DOHH2 (cell line): Measurements from ENCODE around the gene PHB1.

Source experiments
- H3F3A ChIP-seq: fragments of 200-600 bp; sonication (generic), shearing (Covaris generic); 2 replicates; pipeline ENCODE4 v1.6.0; 2016; ENCODE audit warnings: antibody characterized with exemption, mild to moderate bottlenecking; ENCODE audit not compliant: control insufficient read depth, insufficient read depth
- H3K27ac ChIP-seq: fragments of 200-600 bp; sonication (generic); 2 replicates; pipeline ENCODE4 v1.5.1; 2014; ENCODE audit warnings: low read depth, mild to moderate bottlenecking, low read length, moderate library complexity
- H3K27me3 ChIP-seq: fragments of 200-600 bp; sonication (generic); 2 replicates; pipeline ENCODE4 v1.6.1; 2014; ENCODE audit warnings: mild to moderate bottlenecking, low read length, mixed read lengths; ENCODE audit not compliant: control insufficient read depth
- H3K36me3 ChIP-seq: fragments of 200-600 bp; sonication (generic); 2 replicates; pipeline ENCODE4 v1.6.1; 2014; ENCODE audit warnings: mild to moderate bottlenecking, low read length, moderate library complexity, mixed read lengths; ENCODE audit not compliant: control insufficient read depth
- H3K4me1 ChIP-seq: fragments of 200-600 bp; sonication (generic); 2 replicates; pipeline ENCODE4 v1.6.1; 2014; ENCODE audit warnings: mild to moderate bottlenecking, low read length, mixed read lengths; ENCODE audit not compliant: control insufficient read depth
- H3K4me2 ChIP-seq: fragments of 200-600 bp; sonication (generic); 2 replicates; pipeline ENCODE4 v1.6.0; 2014; ENCODE audit warnings: mild to moderate bottlenecking, low read length, moderate library complexity
- H3K4me3 ChIP-seq: fragments of 200-600 bp; sonication (generic); 2 replicates; pipeline ENCODE4 v1.5.1; 2014; ENCODE audit warnings: mild to moderate bottlenecking, low read length, mixed read lengths
- H3K79me2 ChIP-seq: fragments of 200-600 bp; sonication (generic); 2 replicates; pipeline ENCODE4 v1.6.1; 2014; ENCODE audit warnings: mild to moderate bottlenecking, low read length, mixed read lengths; ENCODE audit not compliant: control insufficient read depth
- H3K9me2 ChIP-seq: fragments of 200-600 bp; sonication (generic); replicated peaks from 2 replicates; pipeline ENCODE4 v1.6.1; 2014; ENCODE audit warnings: mild to moderate bottlenecking, low read length, mixed read lengths; ENCODE audit not compliant: control insufficient read depth
- H3K9me3 ChIP-seq: fragments of 200-600 bp; sonication (generic); 2 replicates; pipeline ENCODE4 v1.6.1; 2014; ENCODE audit warnings: antibody characterized with exemption, low read length, mixed read lengths; ENCODE audit not compliant: control insufficient read depth, insufficient read depth
- H4K20me1 ChIP-seq: fragments of 200-600 bp; sonication (generic); 2 replicates; pipeline ENCODE4 v1.6.0; 2014; ENCODE audit warnings: low read depth, mild to moderate bottlenecking, antibody characterized with exemption, low read length, moderate library complexity; ENCODE audit not compliant: control insufficient read depth, insufficient read depth
- CTCF ChIP-seq: fragments of 200-600 bp; sonication (generic); IDR thresholded peaks from one replicate; pipeline ENCODE4 v1.5.1; 2014; ENCODE audit warnings: antibody characterized with exemption, mild to moderate bottlenecking, low read depth, low read length; ENCODE audit not compliant: poor library complexity, severe bottlenecking
- EZH2phosphoT487 ChIP-seq: fragments of 200-600 bp; sonication (generic); IDR thresholded peaks from 2 replicates; pipeline ENCODE4 v1.6.1; 2017; ENCODE audit warnings: borderline replicate concordance, mild to moderate bottlenecking, antibody characterized with exemption, low read length, moderate library complexity, mixed read lengths

The PHB1 gene

GRCh38 chr17:49407086-49407485 is 7.6 kb downstream of the PHB1 start:
- Histone ChIP-seq H3K36me3 (peaks cover 90% of the 10 kb centered on the region), H3K4me3 (no peak overlapping the region), H3K9me2 (no peaks in the 10 kb centered on the region), H3K27me3 (no peaks in the 10 kb centered on the region), H3F3A (peaks cover 8% of the 10 kb centered on the region), H3K4me1 (peaks cover 11% of the 10 kb centered on the region; the same call in 1 of the 2 replicates), H4K20me1 (peaks cover 5% of the 10 kb centered on the region; the same call in 1 of the 2 replicates), H3K79me2 (peaks cover 9% of the 10 kb centered on the region), H3K4me2 (no peak overlapping the region), H3K9me3 (no peaks in the 10 kb centered on the region), H3K27ac (no peak overlapping the region)
- TF ChIP-seq EZH2phosphoT487 (no peak), CTCF (no peak)

- no peaks in the 10 kb centered on the region for H3K27me3 ChIP-seq
- H3F3A ChIP-seq, result peaks cover 8% of the 10 kb centered on the region
- H4K20me1 ChIP-seq, result peaks cover 5% of the 10 kb centered on the region; the same call in 1 of the 2 replicates
- TF ChIP-seq CTCF (no peak), EZH2phosphoT487 (no peak)
- H3K4me2 ChIP-seq, result no peak overlapping the region
- no peaks in the 10 kb centered on the region for H3K9me2 ChIP-seq
- H3K9me3 ChIP-seq, result no peaks in the 10 kb centered on the region
- H3K4me3 ChIP-seq, result no peak overlapping the region
- H3K36me3 ChIP-seq, result peaks cover 84% of the 10 kb centered on the region
- no peak overlapping the region for H3K27ac ChIP-seq
- H3K79me2 ChIP-seq, result peaks cover 6% of the 10 kb centered on the region; the same call in 1 of the 2 replicates
- H3K4me1 ChIP-seq, result peaks cover 11% of the 10 kb centered on the region; the same call in 1 of the 2 replicates
These were observed 8.1 kb downstream of the PHB1 start for GRCh38 chr17:49406421-49407061.

- H3K4me3 ChIP-seq, result no peak overlapping the region
- H3F3A ChIP-seq, result peaks cover 8% of the 10 kb centered on the region
- no peaks in the 10 kb centered on the region for H3K27me3 ChIP-seq
- no peaks in the 10 kb centered on the region for H3K9me3 ChIP-seq
- H3K4me1 ChIP-seq, result peaks cover 11% of the 10 kb centered on the region; the same call in 1 of the 2 replicates
- peaks cover 70% of the 10 kb centered on the region for H3K36me3 ChIP-seq
- no peak overlapping the region for H3K4me2 ChIP-seq
- no peak overlapping the region for H3K27ac ChIP-seq
- no peaks in the 10 kb centered on the region for H3K9me2 ChIP-seq
- peaks cover 6% of the 10 kb centered on the region; the same call in 1 of the 2 replicates for H3K79me2 ChIP-seq
- no peak for TF ChIP-seq EZH2phosphoT487
- TF ChIP-seq CTCF, result no peak
- peaks cover 5% of the 10 kb centered on the region; the same call in 1 of the 2 replicates for H4K20me1 ChIP-seq
These were observed 9.8 kb downstream of the PHB1 start for GRCh38 chr17:49404906-49405305.
